DOHH2 (cell line): Measurements from ENCODE around the gene CA12.

Experiments used
- H3F3A ChIP-seq: fragments of 200-600 bp; sonication (generic), shearing (Covaris generic); 2 replicates; pipeline ENCODE4 v1.6.0; 2016; ENCODE audit warnings: antibody characterized with exemption, mild to moderate bottlenecking; ENCODE audit not compliant: control insufficient read depth, insufficient read depth
- H3K27ac ChIP-seq: fragments of 200-600 bp; sonication (generic); 2 replicates; pipeline ENCODE4 v1.5.1; 2014; ENCODE audit warnings: low read depth, mild to moderate bottlenecking, low read length, moderate library complexity
- H3K27me3 ChIP-seq: fragments of 200-600 bp; sonication (generic); 2 replicates; pipeline ENCODE4 v1.6.1; 2014; ENCODE audit warnings: mild to moderate bottlenecking, low read length, mixed read lengths; ENCODE audit not compliant: control insufficient read depth
- H3K36me3 ChIP-seq: fragments of 200-600 bp; sonication (generic); 2 replicates; pipeline ENCODE4 v1.6.1; 2014; ENCODE audit warnings: mild to moderate bottlenecking, low read length, moderate library complexity, mixed read lengths; ENCODE audit not compliant: control insufficient read depth
- H3K4me1 ChIP-seq: fragments of 200-600 bp; sonication (generic); 2 replicates; pipeline ENCODE4 v1.6.1; 2014; ENCODE audit warnings: mild to moderate bottlenecking, low read length, mixed read lengths; ENCODE audit not compliant: control insufficient read depth
- H3K4me2 ChIP-seq: fragments of 200-600 bp; sonication (generic); 2 replicates; pipeline ENCODE4 v1.6.0; 2014; ENCODE audit warnings: mild to moderate bottlenecking, low read length, moderate library complexity
- H3K4me3 ChIP-seq: fragments of 200-600 bp; sonication (generic); 2 replicates; pipeline ENCODE4 v1.5.1; 2014; ENCODE audit warnings: mild to moderate bottlenecking, low read length, mixed read lengths
- H3K79me2 ChIP-seq: fragments of 200-600 bp; sonication (generic); 2 replicates; pipeline ENCODE4 v1.6.1; 2014; ENCODE audit warnings: mild to moderate bottlenecking, low read length, mixed read lengths; ENCODE audit not compliant: control insufficient read depth
- H3K9me2 ChIP-seq: fragments of 200-600 bp; sonication (generic); replicated peaks from 2 replicates; pipeline ENCODE4 v1.6.1; 2014; ENCODE audit warnings: mild to moderate bottlenecking, low read length, mixed read lengths; ENCODE audit not compliant: control insufficient read depth
- H3K9me3 ChIP-seq: fragments of 200-600 bp; sonication (generic); 2 replicates; pipeline ENCODE4 v1.6.1; 2014; ENCODE audit warnings: antibody characterized with exemption, low read length, mixed read lengths; ENCODE audit not compliant: control insufficient read depth, insufficient read depth
- H4K20me1 ChIP-seq: fragments of 200-600 bp; sonication (generic); 2 replicates; pipeline ENCODE4 v1.6.0; 2014; ENCODE audit warnings: low read depth, mild to moderate bottlenecking, antibody characterized with exemption, low read length, moderate library complexity; ENCODE audit not compliant: control insufficient read depth, insufficient read depth
- CTCF ChIP-seq: fragments of 200-600 bp; sonication (generic); IDR thresholded peaks from one replicate; pipeline ENCODE4 v1.5.1; 2014; ENCODE audit warnings: antibody characterized with exemption, mild to moderate bottlenecking, low read depth, low read length; ENCODE audit not compliant: poor library complexity, severe bottlenecking
- EZH2phosphoT487 ChIP-seq: fragments of 200-600 bp; sonication (generic); IDR thresholded peaks from 2 replicates; pipeline ENCODE4 v1.6.1; 2017; ENCODE audit warnings: borderline replicate concordance, mild to moderate bottlenecking, antibody characterized with exemption, low read length, moderate library complexity, mixed read lengths

CA12 gene

GRCh38 chr15:63334821-63335220 is 46.8 kb downstream of the CA12 start:
- H3K4me3 ChIP-seq, result no peak overlapping the region
- H3K27ac ChIP-seq, result no peak overlapping the region
- H4K20me1 ChIP-seq, result no peaks in the 10 kb centered on the region
- TF ChIP-seq CTCF (no peak), EZH2phosphoT487 (no peak)
- no peaks in the 10 kb centered on the region for H3F3A ChIP-seq
- no peaks in the 10 kb centered on the region for H3K9me3 ChIP-seq
- no peaks in the 10 kb centered on the region for H3K79me2 ChIP-seq
- no peaks in the 10 kb centered on the region for H3K9me2 ChIP-seq
- no peaks in the 10 kb centered on the region for H3K4me1 ChIP-seq
- peaks cover 9% of the 10 kb centered on the region for H3K27me3 ChIP-seq
- no peak overlapping the region for H3K4me2 ChIP-seq
- H3K36me3 ChIP-seq, result no peaks in the 10 kb centered on the region

DNA sequence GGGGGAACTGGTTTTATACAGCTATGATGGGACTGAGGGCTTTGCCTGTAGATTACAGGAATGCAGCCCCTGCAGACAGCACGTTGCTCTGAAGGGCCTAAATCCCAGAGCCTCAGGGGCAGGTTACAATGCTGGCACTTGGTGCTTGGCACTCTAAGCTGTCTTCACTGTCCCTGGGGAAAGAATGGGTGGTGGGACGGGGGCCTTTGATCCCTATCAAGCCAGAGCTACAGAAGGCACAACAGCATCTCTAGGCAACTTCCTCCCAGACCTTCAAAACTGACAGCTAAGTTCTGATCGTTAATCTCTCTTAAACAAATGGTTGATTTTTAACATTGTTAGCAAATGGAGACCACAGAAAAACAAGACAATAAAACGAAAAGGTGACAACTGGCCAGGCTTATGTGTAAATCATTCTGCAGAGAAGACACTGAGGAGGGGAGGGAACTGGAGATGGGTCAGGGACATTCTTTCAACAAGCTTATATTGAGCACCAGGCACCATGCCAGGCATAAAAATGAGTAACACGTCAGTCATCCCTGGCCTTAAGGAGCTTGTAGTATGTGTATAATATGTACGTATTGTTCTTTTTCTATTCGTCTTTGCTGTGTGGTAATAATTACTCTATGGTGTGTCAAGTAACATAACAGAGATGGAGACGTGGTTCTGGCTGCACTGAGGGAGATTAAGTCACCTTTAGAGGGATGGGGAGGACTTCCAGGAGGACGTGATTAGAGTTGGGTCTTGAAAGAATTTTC is 49.1 kb downstream of the CA12 start:
- no peak overlapping the region for H3K4me3 ChIP-seq
- H3F3A ChIP-seq, result no peaks in the 10 kb centered on the region
- no peak for TF ChIP-seq EZH2phosphoT487
- H3K4me2 ChIP-seq, result no peak overlapping the region
- H3K27me3 ChIP-seq, result peaks cover 5% of the 10 kb centered on the region; the same call in 1 of the 2 replicates
- no peaks in the 10 kb centered on the region for H3K9me2 ChIP-seq
- no peak overlapping the region for H3K27ac ChIP-seq
- H3K79me2 ChIP-seq, result no peaks in the 10 kb centered on the region
- no peaks in the 10 kb centered on the region for H3K9me3 ChIP-seq
- H4K20me1 ChIP-seq, result no peaks in the 10 kb centered on the region
- no peaks in the 10 kb centered on the region for H3K4me1 ChIP-seq
- H3K36me3 ChIP-seq, result no peaks in the 10 kb centered on the region

DNA sequence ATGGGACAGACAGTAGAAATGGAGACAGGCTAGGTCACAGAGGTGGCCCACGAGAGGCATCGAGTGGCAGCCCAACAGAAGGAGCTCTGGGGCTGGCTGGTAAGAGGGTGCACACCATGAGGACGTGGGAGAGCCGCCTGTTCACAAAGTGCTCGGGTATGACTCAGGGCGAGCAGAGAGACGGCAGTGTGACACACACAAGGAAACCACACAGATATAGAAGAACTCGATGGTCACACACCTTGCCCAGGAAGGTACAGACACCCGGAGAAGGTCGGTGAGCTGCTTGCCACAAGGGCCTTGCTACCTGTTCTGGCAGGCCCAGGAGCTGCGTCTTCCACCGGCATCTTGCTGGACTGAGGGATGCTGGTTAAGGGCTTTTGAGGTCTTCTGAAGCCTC is 50.2 kb downstream of the CA12 start:
- H3K79me2 ChIP-seq, result no peaks in the 10 kb centered on the region
- H4K20me1 ChIP-seq, result no peaks in the 10 kb centered on the region
- no peaks in the 10 kb centered on the region for H3K9me2 ChIP-seq
- no peaks in the 10 kb centered on the region for H3K36me3 ChIP-seq
- TF ChIP-seq CTCF, result no peak
- TF ChIP-seq EZH2phosphoT487, result no peak
- H3K4me1 ChIP-seq, result no peaks in the 10 kb centered on the region
- no peaks in the 10 kb centered on the region for H3F3A ChIP-seq
- peaks cover 12% of the 10 kb centered on the region; the same call in 1 of the 2 replicates for H3K27me3 ChIP-seq
- H3K4me2 ChIP-seq, result no peak overlapping the region
- H3K9me3 ChIP-seq, result no peaks in the 10 kb centered on the region
- no peak overlapping the region for H3K27ac ChIP-seq
- no peak overlapping the region for H3K4me3 ChIP-seq

DNA sequence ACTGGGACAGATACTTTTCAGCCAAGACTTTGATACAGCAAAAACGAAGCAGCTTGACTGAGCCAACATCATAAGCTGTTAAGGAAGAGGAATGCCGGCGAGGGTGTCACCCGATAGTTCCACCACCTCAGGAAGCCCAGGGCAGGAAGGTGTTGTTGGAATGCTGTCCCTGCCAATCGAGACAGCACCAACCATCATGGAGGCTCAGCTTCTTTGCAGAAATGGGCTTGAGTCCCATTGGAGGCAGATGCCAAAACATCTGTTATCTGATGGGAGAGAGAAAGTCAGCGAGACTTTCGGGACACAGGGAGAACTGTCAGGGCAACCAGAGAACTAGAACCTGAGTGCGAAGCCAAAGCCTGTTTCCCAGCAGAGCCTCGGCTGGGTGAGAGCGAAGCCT is 50.7 kb downstream of the CA12 start:
- Histone ChIP-seq H3K79me2 (no peaks in the 10 kb centered on the region), H3K9me3 (no peaks in the 10 kb centered on the region), H3K9me2 (no peaks in the 10 kb centered on the region), H3K27me3 (peaks cover 12% of the 10 kb centered on the region; the same call in 1 of the 2 replicates), H3K4me3 (no peak overlapping the region), H4K20me1 (no peaks in the 10 kb centered on the region), H3K4me2 (no peak overlapping the region), H3K27ac (no peak overlapping the region), H3K4me1 (no peaks in the 10 kb centered on the region), H3F3A (no peaks in the 10 kb centered on the region), H3K36me3 (no peaks in the 10 kb centered on the region)
- TF ChIP-seq EZH2phosphoT487 (no peak), CTCF (no peak)
